ENCODE results near the gene BIK.

Gene BIK

DNA sequence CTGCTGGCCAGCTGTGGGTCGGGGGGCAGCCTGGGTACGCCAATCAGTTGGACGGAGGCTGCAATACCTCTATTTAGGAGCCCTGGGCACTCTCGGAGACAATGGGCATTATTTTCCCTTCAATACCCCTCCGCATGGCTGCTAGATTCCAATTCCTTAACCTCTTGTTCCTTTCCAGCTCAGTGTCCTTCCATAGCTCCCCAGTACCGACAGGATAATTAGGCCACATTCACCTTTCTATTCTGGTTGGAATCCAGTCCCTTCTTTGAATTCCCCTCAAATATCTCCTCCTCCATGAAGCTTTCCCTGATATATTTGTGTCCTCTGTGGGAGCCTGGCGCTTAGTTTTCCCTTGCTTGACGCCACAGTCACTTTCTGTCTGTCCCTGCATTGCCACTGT lies 4.2 kb upstream of the BIK start:
- DNase-seq = no peak

DNA sequence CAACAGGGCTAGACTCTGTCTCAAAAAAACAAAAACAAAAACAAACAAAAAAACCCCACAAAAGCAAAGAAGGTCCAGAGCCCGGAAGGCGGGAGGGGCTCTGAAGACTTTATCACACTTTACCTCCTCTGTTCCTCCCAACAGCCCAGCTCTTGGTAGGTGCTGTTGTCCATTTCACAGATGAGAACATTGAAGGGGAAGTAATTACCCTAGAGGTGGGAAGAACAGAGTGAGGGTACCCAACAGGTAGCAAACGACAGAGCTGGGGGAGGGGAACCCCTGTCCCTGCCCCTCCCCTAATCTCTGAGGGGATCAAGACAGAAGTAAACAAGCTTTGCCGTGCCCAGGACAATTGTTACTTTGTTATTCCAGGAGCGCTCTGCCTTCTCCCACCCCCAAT lies 1.0 kb upstream of the BIK start:
- no peak for DNase-seq

- no peak for DNase-seq
Measured at GRCh38 chr22:43109921-43110443, 568 bp upstream of the BIK start.

GRCh38 chr22:43110927-43111623 lies 525 bp downstream of the BIK start:
- peak; percentile 48 for DNase-seq

GRCh38 chr22:43113526-43114251 lies 3.1 kb downstream of the BIK start:
- no peak for DNase-seq

DNA sequence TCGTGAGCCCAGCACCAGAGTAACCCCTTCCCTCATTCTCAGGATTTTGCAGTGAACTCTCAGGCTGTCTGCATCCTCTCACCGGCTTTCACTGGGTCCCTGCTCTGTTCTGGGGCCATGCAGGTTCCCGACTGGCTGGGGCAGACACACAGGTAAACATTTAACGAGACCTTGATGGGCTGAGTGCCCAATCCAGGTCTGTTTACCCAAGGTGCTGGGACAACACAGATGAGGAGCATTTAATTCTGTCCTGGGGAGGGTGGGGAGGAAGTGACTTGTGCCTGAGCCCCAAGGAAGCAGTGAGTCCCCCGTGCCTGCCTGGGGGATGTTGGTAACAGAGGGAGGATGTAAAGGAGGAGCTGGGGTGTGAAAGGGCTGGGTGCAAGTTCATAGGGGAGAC lies 4.4 kb downstream of the BIK start:
- DNase-seq = no peak

GRCh38 chr22:43116932-43117331 lies 6.4 kb downstream of the BIK start:
- DNase-seq = no peak

DNA sequence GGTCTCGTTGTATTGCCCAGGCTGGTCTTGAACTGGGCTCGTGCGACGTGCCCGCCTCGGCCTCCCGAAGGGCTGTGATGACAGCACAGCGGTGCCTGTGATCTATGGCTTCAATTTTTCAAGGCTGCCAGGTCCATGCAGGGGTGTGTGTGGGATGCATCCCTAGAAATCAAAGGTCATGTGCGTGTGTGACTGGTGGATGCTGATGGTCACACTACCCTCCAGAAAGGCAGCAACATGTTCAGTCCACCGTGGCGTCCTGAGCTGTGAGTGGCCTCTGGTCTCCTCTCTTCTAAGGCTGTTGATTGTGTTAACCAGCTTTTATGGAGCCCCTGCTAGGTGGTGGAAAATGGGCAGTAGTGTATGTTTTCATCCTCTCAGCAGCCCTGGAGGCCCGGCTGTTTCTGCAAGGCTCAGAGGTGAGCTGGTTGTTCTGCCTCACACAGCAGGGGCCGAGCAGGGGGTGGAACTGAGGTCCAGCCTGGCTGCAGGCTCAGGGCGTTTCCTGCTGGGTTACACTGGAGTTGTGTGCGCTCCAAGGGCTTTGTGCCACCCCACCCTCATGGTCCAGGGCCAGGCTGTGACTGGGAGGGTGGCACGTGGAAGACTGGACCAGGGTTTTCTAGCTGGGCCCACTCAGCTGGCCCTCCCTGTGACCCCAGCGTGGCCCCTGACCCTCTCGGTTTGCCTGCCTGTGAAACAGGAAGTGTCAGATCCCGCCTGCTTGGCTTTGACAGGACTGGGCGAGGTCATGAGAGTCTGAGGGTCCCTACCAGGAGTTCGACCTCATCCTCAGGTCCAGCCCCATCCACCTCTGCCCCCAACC lies 7.7 kb downstream of the BIK start:
- no peak for DNase-seq

DNA sequence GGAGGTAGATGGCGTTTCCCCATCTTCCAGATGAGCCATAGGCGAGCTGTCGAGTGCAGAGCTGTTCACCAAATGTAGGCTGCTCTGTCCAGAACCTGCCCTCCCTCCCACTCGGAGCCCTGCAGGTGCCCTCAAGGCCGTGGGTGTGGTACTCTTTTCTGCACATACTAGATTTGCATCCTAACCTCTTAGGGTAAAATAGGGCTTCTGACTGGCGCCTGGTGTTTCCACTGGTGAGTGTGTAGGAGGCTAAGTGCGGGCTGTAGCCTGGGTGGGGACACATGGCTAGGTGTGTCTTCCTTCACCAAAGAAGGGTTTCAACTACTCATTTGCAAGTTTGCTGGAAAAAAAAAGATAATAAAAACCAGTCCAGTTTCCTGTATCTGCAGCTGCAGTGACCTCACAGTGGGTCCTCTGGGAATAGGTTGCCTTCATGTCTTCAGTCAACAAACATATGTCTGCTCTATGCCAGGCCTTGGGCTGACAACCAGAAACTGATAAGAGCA lies 8.5 kb downstream of the BIK start:
- DNase-seq = no peak

DNA sequence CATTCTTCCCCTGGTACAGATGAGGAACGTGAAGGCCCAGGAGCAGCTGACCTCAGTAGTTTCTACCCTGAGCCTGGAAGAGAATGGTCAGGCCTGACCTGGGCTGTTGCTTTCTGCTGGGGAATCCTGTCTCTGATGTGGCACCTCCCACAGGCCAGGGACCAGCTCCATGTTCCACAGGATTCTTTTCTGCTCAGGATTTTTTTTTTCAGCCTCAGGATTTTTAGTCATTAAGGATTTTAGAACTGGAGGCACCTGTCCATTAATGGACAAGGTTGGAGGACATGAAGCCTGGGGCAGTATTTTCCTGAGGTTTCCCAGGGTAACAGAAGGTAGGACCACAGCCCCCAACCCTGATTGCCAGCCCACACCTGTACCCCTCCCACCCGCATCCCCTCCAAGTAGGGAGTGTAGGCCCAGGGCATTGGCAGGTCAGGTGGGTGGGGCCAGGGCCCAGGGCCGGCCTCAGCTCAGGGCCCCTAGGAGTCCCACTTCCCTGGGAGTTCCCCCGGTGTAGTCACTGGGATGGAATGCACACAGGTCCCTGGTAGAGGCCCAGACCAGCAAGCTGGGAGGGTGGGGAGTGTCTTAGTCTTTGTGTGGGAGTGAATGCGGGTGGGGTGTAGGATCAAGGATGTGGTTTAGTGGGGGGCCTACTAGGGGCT lies 16.1 kb downstream of the BIK start:
- DNase-seq = no peak

- no peak for DNase-seq
Measured at GRCh38 chr22:43127166-43127908, 16.8 kb downstream of the BIK start.

- no peak for DNase-seq
Measured at GRCh38 chr22:43128116-43128515, 17.6 kb downstream of the BIK start.

GRCh38 chr22:43128928-43129424 lies 18.4 kb downstream of the BIK start:
- DNase-seq = no peak

- no peak for DNase-seq
Measured at GRCh38 chr22:43129426-43130425, 19.2 kb downstream of the BIK start.

DNA sequence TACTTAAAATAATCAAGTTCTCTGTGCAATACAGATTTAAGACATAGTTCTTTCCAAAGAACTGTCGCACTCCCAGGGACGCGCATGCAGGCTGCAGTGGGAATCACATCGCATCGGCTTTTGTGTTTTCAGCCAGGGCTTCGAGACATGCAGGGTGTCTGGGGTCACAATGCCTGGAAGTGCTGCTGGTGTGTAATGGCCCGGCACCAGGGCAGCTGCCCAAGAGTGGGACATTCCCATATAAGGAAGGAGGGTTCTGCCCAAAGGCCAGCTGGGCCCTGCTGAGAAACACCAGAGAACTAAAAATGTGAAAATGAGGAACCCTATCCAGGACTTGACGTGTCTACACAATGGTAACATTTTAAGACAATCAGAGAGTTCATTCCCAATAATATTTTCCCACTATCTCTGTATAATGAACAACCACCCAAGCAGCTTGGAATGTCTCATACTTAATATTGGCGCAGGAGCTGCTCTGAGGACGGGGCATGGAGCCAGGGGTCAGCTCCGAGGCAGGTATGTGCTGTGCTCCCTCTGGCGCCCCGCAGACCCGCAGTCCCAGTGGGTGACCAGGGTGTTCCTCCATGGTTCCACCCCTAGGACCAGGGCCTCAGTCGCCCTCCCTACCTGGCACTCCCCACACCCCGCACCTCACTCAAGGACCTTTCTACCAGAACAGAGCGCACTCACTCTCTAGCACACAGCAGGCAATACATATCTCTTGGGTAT lies 21.4 kb downstream of the BIK start:
- DNase-seq = no peak

DNA sequence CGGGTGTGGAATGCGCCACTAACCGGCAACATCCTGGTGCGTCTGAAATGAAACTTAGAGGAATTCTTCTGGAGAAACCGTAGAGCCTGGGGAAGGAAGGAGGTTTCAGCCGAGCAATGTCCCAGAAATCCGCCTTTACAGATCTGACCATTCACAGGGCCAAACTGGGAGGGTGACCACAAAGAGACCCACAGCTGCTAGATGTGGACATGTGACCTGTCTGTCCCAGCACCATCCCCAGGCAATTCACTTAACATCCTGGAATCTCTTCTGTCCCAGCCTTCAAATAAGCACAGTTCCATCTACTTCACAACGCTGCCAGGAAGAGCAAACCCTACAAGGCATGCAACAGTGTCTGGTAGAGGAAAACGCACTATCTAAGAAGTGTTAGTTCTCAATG lies 22.9 kb downstream of the BIK start:
- DNase-seq = no peak

GRCh38 chr22:43134553-43134952 lies 24.0 kb downstream of the BIK start:
- no peak for DNase-seq

DNA sequence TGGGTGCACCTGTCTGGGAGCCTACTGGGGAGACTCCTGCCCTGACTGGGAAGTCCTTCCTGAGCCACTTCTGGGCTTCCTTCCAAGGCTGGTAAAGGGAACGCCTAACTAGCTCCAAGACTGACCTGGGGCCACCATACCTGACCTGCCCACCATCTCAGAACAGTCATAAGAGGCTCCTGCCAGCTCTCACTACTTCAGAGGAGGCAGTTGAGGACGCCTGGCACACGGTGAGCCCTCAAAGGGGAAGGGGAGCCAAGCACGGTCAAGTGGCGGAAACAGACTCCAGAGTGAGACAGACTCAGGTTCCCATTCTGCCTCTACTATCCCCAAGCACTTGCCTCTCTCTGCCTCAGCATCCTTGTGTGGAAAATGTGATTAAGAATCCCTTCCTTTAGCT lies 25.0 kb downstream of the BIK start:
- DNase-seq = no peak

- DNase-seq = peak; percentile 48
Measured at GRCh38 chr22:43136255-43136654, 25.7 kb downstream of the BIK start.

DNA sequence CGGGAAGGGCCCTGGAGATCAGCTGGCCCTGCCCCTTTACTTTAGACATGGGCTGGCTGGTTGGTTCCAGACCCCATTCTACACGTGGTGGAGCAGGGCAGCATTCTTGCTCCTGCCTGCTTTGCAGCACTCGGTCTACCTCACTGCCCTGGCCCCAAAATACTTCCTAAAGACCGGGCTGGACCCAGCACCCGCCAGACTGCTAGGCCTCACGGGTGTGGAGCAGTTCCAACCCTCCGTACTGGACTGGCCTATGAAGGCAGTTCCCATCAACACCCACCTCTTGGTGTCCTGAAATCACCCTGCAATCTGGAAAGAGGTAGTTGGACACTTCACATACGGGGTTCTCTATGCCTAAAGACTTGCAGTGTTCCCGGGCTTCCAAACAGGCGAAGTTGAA lies 26.3 kb downstream of the BIK start:
- DNase-seq = no peak
